ENCODE measurements around the gene PTPRB.
A peak's percentile ranks its signal among the peaks of the same experiment; 100 is the strongest.

DNA sequence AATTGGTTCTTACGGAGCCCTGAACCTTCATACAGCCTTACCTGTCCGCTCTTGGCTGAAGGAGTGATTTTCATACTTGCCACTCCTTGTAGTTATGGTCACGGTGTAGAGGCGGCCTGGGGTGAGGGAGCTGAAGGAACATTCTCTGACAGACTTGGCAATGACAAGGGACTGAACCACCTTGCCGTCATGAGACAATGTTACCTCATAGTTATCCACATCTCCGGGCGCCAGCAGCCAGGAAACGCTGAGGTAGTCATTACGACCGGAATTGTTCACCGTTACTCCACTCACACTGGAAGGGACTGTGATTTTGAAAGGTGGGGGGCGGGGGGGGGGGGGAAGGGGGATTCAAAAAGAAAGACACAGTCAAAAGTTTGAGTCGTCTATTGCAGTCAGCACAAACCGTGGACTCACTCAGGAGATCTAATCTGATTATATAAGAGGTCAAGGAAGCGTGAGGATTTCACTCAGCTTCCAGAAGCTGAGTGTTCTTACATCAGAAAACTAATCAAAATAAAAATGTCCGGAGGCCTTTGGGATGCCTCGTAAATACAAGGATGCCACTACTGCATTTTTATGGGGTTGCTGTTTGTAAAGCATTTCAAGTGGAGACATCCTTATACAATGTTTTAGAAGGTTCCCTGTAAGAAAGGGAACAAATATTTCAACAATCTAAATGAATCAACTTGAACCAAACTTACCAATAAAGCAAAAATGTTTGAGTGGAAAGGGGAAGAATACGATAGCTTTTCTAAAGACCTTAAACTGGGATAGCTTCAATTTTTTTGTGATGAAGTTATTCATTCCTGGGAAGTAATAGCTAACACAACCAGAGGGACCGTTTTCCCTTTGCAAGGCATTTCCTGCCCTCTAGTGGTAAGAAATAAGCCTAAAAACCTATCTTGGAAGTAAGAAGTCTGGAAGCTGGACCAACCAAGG lies 60.6 kb downstream of the PTPRB start:
- no peak for TF ChIP-seq AEBP2 (tag by site-specific recombination; IDR thresholded peaks at IDR 0.05; ENCODE audit: borderline replicate concordance)
- TF ChIP-seq CTCF (tag by site-specific recombination; IDR thresholded peaks at IDR 0.05), result peak; percentile 50; the same call in 1 of the 2 replicates
- no peak for TF ChIP-seq ZBTB7A (tag by site-specific recombination; IDR thresholded peaks at IDR 0.05; ENCODE audit: low read depth)
- no peak for TF ChIP-seq KLF9 (tag by site-specific recombination; IDR thresholded peaks at IDR 0.05; ENCODE audit: low read depth)
- TF ChIP-seq, protein P1, sequence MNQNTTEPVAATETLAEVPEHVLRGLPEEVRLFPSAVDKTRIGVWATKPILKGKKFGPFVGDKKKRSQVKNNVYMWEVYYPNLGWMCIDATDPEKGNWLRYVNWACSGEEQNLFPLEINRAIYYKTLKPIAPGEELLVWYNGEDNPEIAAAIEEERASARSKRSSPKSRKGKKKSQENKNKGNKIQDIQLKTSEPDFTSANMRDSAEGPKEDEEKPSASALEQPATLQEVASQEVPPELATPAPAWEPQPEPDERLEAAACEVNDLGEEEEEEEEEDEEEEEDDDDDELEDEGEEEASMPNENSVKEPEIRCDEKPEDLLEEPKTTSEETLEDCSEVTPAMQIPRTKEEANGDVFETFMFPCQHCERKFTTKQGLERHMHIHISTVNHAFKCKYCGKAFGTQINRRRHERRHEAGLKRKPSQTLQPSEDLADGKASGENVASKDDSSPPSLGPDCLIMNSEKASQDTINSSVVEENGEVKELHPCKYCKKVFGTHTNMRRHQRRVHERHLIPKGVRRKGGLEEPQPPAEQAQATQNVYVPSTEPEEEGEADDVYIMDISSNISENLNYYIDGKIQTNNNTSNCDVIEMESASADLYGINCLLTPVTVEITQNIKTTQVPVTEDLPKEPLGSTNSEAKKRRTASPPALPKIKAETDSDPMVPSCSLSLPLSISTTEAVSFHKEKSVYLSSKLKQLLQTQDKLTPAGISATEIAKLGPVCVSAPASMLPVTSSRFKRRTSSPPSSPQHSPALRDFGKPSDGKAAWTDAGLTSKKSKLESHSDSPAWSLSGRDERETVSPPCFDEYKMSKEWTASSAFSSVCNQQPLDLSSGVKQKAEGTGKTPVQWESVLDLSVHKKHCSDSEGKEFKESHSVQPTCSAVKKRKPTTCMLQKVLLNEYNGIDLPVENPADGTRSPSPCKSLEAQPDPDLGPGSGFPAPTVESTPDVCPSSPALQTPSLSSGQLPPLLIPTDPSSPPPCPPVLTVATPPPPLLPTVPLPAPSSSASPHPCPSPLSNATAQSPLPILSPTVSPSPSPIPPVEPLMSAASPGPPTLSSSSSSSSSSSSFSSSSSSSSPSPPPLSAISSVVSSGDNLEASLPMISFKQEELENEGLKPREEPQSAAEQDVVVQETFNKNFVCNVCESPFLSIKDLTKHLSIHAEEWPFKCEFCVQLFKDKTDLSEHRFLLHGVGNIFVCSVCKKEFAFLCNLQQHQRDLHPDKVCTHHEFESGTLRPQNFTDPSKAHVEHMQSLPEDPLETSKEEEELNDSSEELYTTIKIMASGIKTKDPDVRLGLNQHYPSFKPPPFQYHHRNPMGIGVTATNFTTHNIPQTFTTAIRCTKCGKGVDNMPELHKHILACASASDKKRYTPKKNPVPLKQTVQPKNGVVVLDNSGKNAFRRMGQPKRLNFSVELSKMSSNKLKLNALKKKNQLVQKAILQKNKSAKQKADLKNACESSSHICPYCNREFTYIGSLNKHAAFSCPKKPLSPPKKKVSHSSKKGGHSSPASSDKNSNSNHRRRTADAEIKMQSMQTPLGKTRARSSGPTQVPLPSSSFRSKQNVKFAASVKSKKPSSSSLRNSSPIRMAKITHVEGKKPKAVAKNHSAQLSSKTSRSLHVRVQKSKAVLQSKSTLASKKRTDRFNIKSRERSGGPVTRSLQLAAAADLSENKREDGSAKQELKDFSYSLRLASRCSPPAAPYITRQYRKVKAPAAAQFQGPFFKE (tag by site-specific recombination; IDR thresholded peaks at IDR 0.05; ENCODE audit: borderline replicate concordance), result no peak

Data from HEK293 (cell line).